SK-N-SH (cell line): ENCODE data around the gene APP. TPM values are rescaled to one million over a fixed set of nuclear protein-coding genes. Genes with fewer than 3 reads are reported as not detected.

Experiments
- CTCF ChIA-PET: fragments of 300-600, 350-600 bp; formaldehyde crosslinking; extraction: SDS; loops from one replicate; lab custom pipeline; 2021; lab: Yijun Ruan, JAX
- POLR2A ChIA-PET: fragments of 350-600 bp; sonication (Branson Sonifier 250); formaldehyde crosslinking; extraction: SDS; loops from one replicate; lab custom pipeline; 2020; ENCODE audit warnings: antibody characterized with exemption, inconsistent platforms; lab: Yijun Ruan, JAX
- DNase-seq: peaks from one replicate; pipeline ENCODE4 v3.0.0; 2012
- H2AFZ ChIP-seq: fragments of 200-600 bp; sonication (generic); 2 replicates; pipeline ENCODE4 v1.8.1; 2016; ENCODE audit warnings: antibody characterized with exemption, mild to moderate bottlenecking, low read depth
- H3F3A ChIP-seq: fragments of 200-600 bp; sonication (generic); replicated peaks from 2 replicates; pipeline ENCODE3; 2016; ENCODE audit warnings: antibody characterized with exemption, mild to moderate bottlenecking; ENCODE audit not compliant: insufficient read depth
- H3K27ac ChIP-seq, 2 experiments: fragments of 200-500 bp in 1 of 2; fragments of 200-600 bp in 1 of 2; sonication (Bioruptor generic) in 1 of 2; sonication (generic), shearing (Covaris generic) in 1 of 2; 2 replicates each; pipeline versions ENCODE4 v1.5.1 to v1.6.1; 2014 to 2016; ENCODE audit warnings: low read depth in 2 of 2, inconsistent platforms in 1 of 2, low read length in 1 of 2, mild to moderate bottlenecking in 1 of 2, mixed read lengths in 1 of 2
- H3K27me3 ChIP-seq: fragments of 200-600 bp; sonication (generic), shearing (Covaris generic); 2 replicates; pipeline ENCODE4 v1.6.1; 2016; ENCODE audit warnings: mixed run types; ENCODE audit not compliant: insufficient read depth
- H3K36me3 ChIP-seq, 2 experiments: fragments of 200-500 bp in 1 of 2; fragments of 200-600 bp in 1 of 2; sonication (Bioruptor generic) in 1 of 2; sonication (generic) in 1 of 2; replicated peaks in 1 of 2; 2 replicates each; pipeline versions ENCODE3 to v1.5.1; 2014 to 2016; ENCODE audit warnings: low read length in 1 of 2, mild to moderate bottlenecking in 1 of 2; ENCODE audit not compliant: insufficient read depth in 2 of 2, control insufficient read depth in 1 of 2
- H3K4me1 ChIP-seq, 2 experiments: fragments of 200-500 bp in 1 of 2; fragments of 200-600 bp in 1 of 2; sonication (Bioruptor generic) in 1 of 2; sonication (generic), shearing (Covaris generic) in 1 of 2; 2 replicates each; pipeline versions ENCODE4 v1.5.1 to v1.6.1; 2014 to 2016; ENCODE audit warnings: low read depth in 1 of 2, low read length in 1 of 2, mixed run types in 1 of 2; ENCODE audit not compliant: insufficient read depth in 2 of 2, control insufficient read depth in 1 of 2
- H3K4me2 ChIP-seq: fragments of 200-600 bp; sonication (generic), shearing (Covaris generic); 2 replicates; pipeline ENCODE4 v1.6.1; 2017; ENCODE audit warnings: mixed run types
- H3K4me3 ChIP-seq, 2 experiments: fragments of 200-500 bp in 1 of 2; fragments of 200-600 bp in 1 of 2; sonication (Bioruptor generic) in 1 of 2; sonication (generic), shearing (Covaris generic) in 1 of 2; 2 replicates each; pipeline versions ENCODE4 v1.5.1 to v1.8.1; 2014 to 2016; ENCODE audit warnings: low read depth in 2 of 2, inconsistent platforms in 1 of 2, low read length in 1 of 2, mild to moderate bottlenecking in 1 of 2, mixed read lengths in 1 of 2, moderate library complexity in 1 of 2
- H3K79me2 ChIP-seq: fragments of 200-600 bp; sonication (generic); 2 replicates; pipeline ENCODE4 v1.8.1; 2017; ENCODE audit warnings: mild to moderate bottlenecking; ENCODE audit not compliant: insufficient read depth
- H3K9ac ChIP-seq: fragments of 200-600 bp; sonication (generic); 2 replicates; pipeline ENCODE4 v1.6.1; 2017; ENCODE audit warnings: mixed run types
- H3K9me2 ChIP-seq: fragments of 200-600 bp; sonication (generic); 2 replicates; pipeline ENCODE4 v1.6.1; 2017; ENCODE audit warnings: mixed run types
- H3K9me3 ChIP-seq: fragments of 200-600 bp; sonication (generic); 2 replicates; pipeline ENCODE4 v1.6.1; 2017; ENCODE audit warnings: mixed run types, mild to moderate bottlenecking, moderate library complexity
- H4K20me1 ChIP-seq: fragments of 200-600 bp; sonication (generic); 2 replicates; pipeline ENCODE4 v1.6.1; 2017; ENCODE audit warnings: mild to moderate bottlenecking, mixed run types; ENCODE audit not compliant: insufficient read depth
- CHD2 ChIP-seq: fragments of 150-350 bp; IDR thresholded peaks from 2 replicates; pipeline ENCODE4 v1.6.1; 2018; ENCODE audit warnings: low read length; ENCODE audit not compliant: partially characterized antibody
- EP300 ChIP-seq, 2 experiments: IDR thresholded peaks; 2 replicates each; pipeline versions ENCODE4 v1.4.0 to v1.6.1; 2012; ENCODE audit warnings: borderline replicate concordance in 1 of 2, low read depth in 1 of 2, low read length in 1 of 2
- EZH2phosphoT487 ChIP-seq: fragments of 200-600 bp; sonication (generic); IDR thresholded peaks from 2 replicates; pipeline ENCODE4 v1.6.1; 2017; ENCODE audit warnings: low read depth, mixed run types, mild to moderate bottlenecking, antibody characterized with exemption, moderate library complexity, borderline replicate concordance
- FOSL2 ChIP-seq: IDR thresholded peaks from 2 replicates; pipeline ENCODE4 v1.4.0; 2012; ENCODE audit warnings: low read depth, mild to moderate bottlenecking, moderate library complexity, borderline replicate concordance
- FOXM1 ChIP-seq: IDR thresholded peaks from 2 replicates; pipeline ENCODE4 v1.4.0; 2012; ENCODE audit warnings: low read depth, mild to moderate bottlenecking
- GABPA ChIP-seq: IDR thresholded peaks from 2 replicates; pipeline ENCODE4 v1.4.0; 2012; ENCODE audit warnings: low read depth, mild to moderate bottlenecking
- GATA2 ChIP-seq: sonication (generic); formaldehyde crosslinking; IDR thresholded peaks from 2 replicates; pipeline ENCODE4 v1.5.0; 2020; ENCODE audit warnings: mild to moderate bottlenecking, missing genetic modification reagents
- MEF2A ChIP-seq: IDR thresholded peaks from 2 replicates; pipeline ENCODE4 v1.4.0; 2012; ENCODE audit warnings: low read depth, borderline replicate concordance
- MXI1 ChIP-seq: IDR thresholded peaks from 2 replicates; pipeline ENCODE4 v1.6.1; 2012; ENCODE audit warnings: mild to moderate bottlenecking, low read depth, low read length, improper control_type of control experiment
- NFIC ChIP-seq: IDR thresholded peaks from 2 replicates; pipeline ENCODE4 v1.4.0; 2012; ENCODE audit warnings: borderline replicate concordance
- PBX3 ChIP-seq: IDR thresholded peaks from 2 replicates; pipeline ENCODE4; 2012
- POLR2AphosphoS5 ChIP-seq: IDR thresholded peaks from 2 replicates; pipeline ENCODE4 v1.6.1; 2012; ENCODE audit warnings: low read depth, low read length
- SMC3 ChIP-seq: IDR thresholded peaks from 2 replicates; pipeline ENCODE4 v1.6.1; 2012; ENCODE audit warnings: low read depth, low read length, improper control_type of control experiment
- TAF1 ChIP-seq: IDR thresholded peaks from 2 replicates; pipeline ENCODE4 v1.6.1; 2012; ENCODE audit warnings: low read depth, mild to moderate bottlenecking, low read length, moderate library complexity, borderline replicate concordance
- USF1 ChIP-seq: IDR thresholded peaks from 2 replicates; pipeline ENCODE4 v1.4.0; 2012; ENCODE audit warnings: low read depth, borderline replicate concordance
- USF2 ChIP-seq: fragments of 150-350 bp; IDR thresholded peaks from 2 replicates; pipeline ENCODE4 v1.6.1; 2017; ENCODE audit warnings: antibody characterized with exemption, low read length, low read depth, borderline replicate concordance
- ZBTB33 ChIP-seq: IDR thresholded peaks from 2 replicates; pipeline ENCODE4 v1.4.0; 2012; ENCODE audit warnings: low read depth, borderline replicate concordance
- WGBS: methylation state at CpG from one replicate; pipeline ENCODE4 v1.1.6; 2017; ENCODE audit warnings: low lambda C conversion rate; 5-methylcytosine and 5-hydroxymethylcytosine counted together
- polyA plus RNA-seq, 3 experiments: library from polyadenylated mRNA; depleted of rRNA; stranded (reverse); fragments of >200 nt; gene quantifications; 2 replicates each; pipeline ENCODE4 v1.2.3, GENCODE V29; 2012

Gene APP
- polyA plus RNA-seq, 1 of the 3 experiments (the other 2 are of a cell fraction): 780 TPM

GRCh38 chr21:25952306-25952705 is 218.3 kb downstream of the APP start:
- Histone ChIP-seq H3K79me2 (no peaks in the 10 kb centered on the region), H3K9ac (no peak overlapping the region), H3K27me3 (no peaks in the 10 kb centered on the region), H3K4me3 (no peak overlapping the region), H3K9me3 (no peaks in the 10 kb centered on the region), H4K20me1 (no peaks in the 10 kb centered on the region), H2AFZ (no peak overlapping the region), H3K4me2 (no peak overlapping the region), H3K4me1 (peaks cover 5 to 10% of the 10 kb centered on the region in 2 experiments; a peak in 3 of 4 replicates), H3K9me2 (no peaks in the 10 kb centered on the region), H3K27ac (no peak overlapping the region), H3F3A (peaks cover 12% of the 10 kb centered on the region), H3K36me3 (peaks cover 32 to 47% of the 10 kb centered on the region in 2 experiments)
- ChIA-PET POLR2A (no interaction called here), CTCF (no interaction called here)
- TF ChIP-seq POLR2AphosphoS5 (no peak), TAF1 (no peak), CHD2 (no peak), MEF2A (no peak), PBX3 (no peak), USF2 (no peak), SMC3 (no peak), NFIC (no peak), EZH2phosphoT487 (no peak), MXI1 (no peak), FOXM1 (no peak), ZBTB33 (no peak), GABPA (no peak), GATA2 (CRISPR knock-in tag) (no peak), EP300 (IDR thresholded peaks at IDR 0.05; ENCODE audit: borderline replicate concordance in 1 of 2, low read depth in 1 of 2, low read length in 1 of 2) (no peak), FOSL2 (no peak), USF1 (no peak)
- DNase-seq: no peak
- 96% methylated on average over 1 of the region's 1 CpG for WGBS
